Caco-2 (cell line): Measurements from ENCODE around the gene BRIP1. TPM values are rescaled to one million over a fixed set of nuclear protein-coding genes. Genes with fewer than 3 reads are reported as not detected.
A peak's percentile ranks its signal among the peaks of the same experiment; 100 is the strongest.
"Not testable (repeated sequence)": the region's sequence is repeated elsewhere in the genome, so short reads cannot be mapped to it uniquely, and the experiment has no call there.

Experiments used
- BruUV-seq: library from RNA; stranded (reverse); fragments of 400-500 nt; replicated peaks from 2 replicates; lab custom pipeline; 2021; lab: Mats Ljungman, UMichigan
- CTCF ChIA-PET: fragments of 300-600 bp; sonication (Branson Sonifier 250); formaldehyde crosslinking; loops from one replicate; lab custom pipeline; 2022; ENCODE audit warnings: antibody characterized with exemption; lab: Charles Lee
- POLR2A ChIA-PET: fragments of 300-600 bp; sonication (Branson Sonifier 250); formaldehyde crosslinking; loops from one replicate; lab custom pipeline; 2022; ENCODE audit warnings: antibody characterized with exemption; lab: Charles Lee
- DNase-seq, 2 experiments: peaks; one replicate each; pipeline versions ENCODE4 v3.0.0 to v3.0.0-alpha.2; 2020 to 2022
- H3K27me3 ChIP-seq: replicated peaks from 2 replicates; pipeline ENCODE4 v1.6.0; 2011; ENCODE audit warnings: low read length; ENCODE audit not compliant: control insufficient read depth, insufficient read depth
- H3K36me3 ChIP-seq: 2 replicates; pipeline ENCODE4 v1.5.1; 2011; ENCODE audit warnings: low read length; ENCODE audit not compliant: control insufficient read depth, insufficient read depth
- H3K4me1 ChIP-seq: fragments of 250-450 bp; sonication (Bioruptor Pico); 2 replicates; pipeline ENCODE4 v1.5.1; 2020; ENCODE audit warnings: mild to moderate bottlenecking
- H3K4me3 ChIP-seq: 2 replicates; pipeline ENCODE4 v1.5.1; 2011; ENCODE audit warnings: low read depth, mild to moderate bottlenecking, control low read depth, low read length
- H3K9me3 ChIP-seq: fragments of 250-450 bp; sonication (Bioruptor Pico); 2 replicates; pipeline ENCODE4 v1.5.1; 2020; ENCODE audit warnings: mild to moderate bottlenecking, moderate library complexity
- H3K27ac Mint-ChIP-seq: one replicate; pipeline ENCODE4 v1.8.0; 2022; ENCODE audit warnings: mixed read lengths; ENCODE audit not compliant: unreplicated experiment
- H3K27me3 Mint-ChIP-seq: one replicate; pipeline ENCODE4 v1.8.0; 2022; ENCODE audit warnings: mixed read lengths; ENCODE audit not compliant: insufficient read depth, unreplicated experiment
- H3K36me3 Mint-ChIP-seq: one replicate; pipeline ENCODE4 v1.8.0; 2022; ENCODE audit warnings: mild to moderate bottlenecking, mixed read lengths; ENCODE audit not compliant: insufficient read depth, unreplicated experiment
- H3K4me1 Mint-ChIP-seq: one replicate; pipeline ENCODE4 v1.8.0; 2022; ENCODE audit warnings: low read depth, mixed read lengths; ENCODE audit not compliant: unreplicated experiment
- H3K4me3 Mint-ChIP-seq: one replicate; pipeline ENCODE4 v1.8.0; 2022; ENCODE audit warnings: mild to moderate bottlenecking, moderate library complexity, mixed read lengths; ENCODE audit not compliant: unreplicated experiment
- H3K9me3 Mint-ChIP-seq: one replicate; pipeline ENCODE4 v1.8.0; 2022; ENCODE audit warnings: mixed read lengths; ENCODE audit not compliant: unreplicated experiment
- intact Hi-C: fragments of 100-400 bp; cut with micrococcal nuclease; formaldehyde crosslinking; loops from one replicate; pipeline ENCODE4 v1.10.0; 2022; ENCODE audit not compliant: unreplicated experiment
- total RNA-seq: library from RNA; stranded (reverse); gene quantifications from 2 replicates; pipeline ENCODE4 v1.2.3, GENCODE V29; 2022
- TF ChIP-seq, protein P1 (sequence below), 2 experiments: fragments of 200-600 bp in 1 of 2; IDR thresholded peaks; 1 replicate in 1 of 2; 2 replicates in 1 of 2; pipeline versions ENCODE4 v1.5.1 to v1.8.0; 2011 to 2022; ENCODE audit warnings: antibody characterized with exemption in 1 of 2, control low read depth in 1 of 2, inconsistent platforms in 1 of 2, low read depth in 1 of 2, low read length in 1 of 2, mild to moderate bottlenecking in 1 of 2, moderate library complexity in 1 of 2; ENCODE audit not compliant: insufficient read depth in 1 of 2, severe bottlenecking in 1 of 2, unreplicated experiment in 1 of 2

BRIP1 gene
- total RNA-seq, 1 experiment from 2014 or later = 18.3 TPM

DNA sequence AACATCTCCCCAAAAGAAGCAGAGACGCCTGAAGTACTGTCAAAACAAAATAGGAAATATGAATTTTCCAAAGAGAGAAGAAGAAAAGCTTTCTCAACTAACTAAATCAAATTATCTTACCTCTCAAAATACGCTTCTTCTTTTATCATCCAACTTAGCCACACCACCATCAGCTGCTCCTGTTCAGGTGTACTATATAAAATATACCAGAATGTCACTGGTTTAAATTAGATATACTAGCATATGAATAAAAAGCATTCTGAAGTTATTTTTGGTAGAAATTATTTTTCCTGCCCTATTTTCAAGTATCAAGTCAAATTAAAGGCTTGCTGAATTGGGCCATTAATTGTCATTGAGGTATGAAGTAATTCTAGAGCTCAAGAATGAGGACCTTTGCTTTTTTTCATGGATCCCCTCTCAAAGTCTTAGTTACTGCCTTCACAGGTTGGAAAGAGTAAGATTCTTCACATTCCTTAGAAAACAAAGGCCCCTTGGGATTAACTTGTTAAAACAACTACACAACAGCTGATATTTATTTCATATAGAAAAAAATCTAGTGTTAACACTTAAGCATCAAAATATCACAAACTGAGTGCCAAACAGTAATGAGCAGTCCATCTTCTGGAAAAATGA lies 34.3 kb upstream of the BRIP1 start:
- Histone ChIP-seq H3K4me3 (no peak overlapping the region), H3K36me3 (no peaks in the 10 kb centered on the region), H3K27me3 (no peaks in the 10 kb centered on the region), H3K4me1 (0 out of 2 replicates have a peak, but pooled peaks cover 3% of the 10 kb centered on the region), H3K9me3 (no peaks in the 10 kb centered on the region)
- H3K27me3 Mint-ChIP-seq = no peaks in the 10 kb centered on the region
- H3K9me3 Mint-ChIP-seq = no peaks in the 10 kb centered on the region
- no TSS peak for BruUV-seq
- CTCF ChIA-PET = interaction anchor here (1.5 kb wide), 1 partner anchor 212 kb away, joined by 4 read pairs; no protein-coding TSS in a partner anchor
- H3K4me3 Mint-ChIP-seq = no peak overlapping the region
- H3K27ac Mint-ChIP-seq = no peak overlapping the region
- H3K4me1 Mint-ChIP-seq = no peaks in the 10 kb centered on the region
- TF ChIP-seq, protein P1, sequence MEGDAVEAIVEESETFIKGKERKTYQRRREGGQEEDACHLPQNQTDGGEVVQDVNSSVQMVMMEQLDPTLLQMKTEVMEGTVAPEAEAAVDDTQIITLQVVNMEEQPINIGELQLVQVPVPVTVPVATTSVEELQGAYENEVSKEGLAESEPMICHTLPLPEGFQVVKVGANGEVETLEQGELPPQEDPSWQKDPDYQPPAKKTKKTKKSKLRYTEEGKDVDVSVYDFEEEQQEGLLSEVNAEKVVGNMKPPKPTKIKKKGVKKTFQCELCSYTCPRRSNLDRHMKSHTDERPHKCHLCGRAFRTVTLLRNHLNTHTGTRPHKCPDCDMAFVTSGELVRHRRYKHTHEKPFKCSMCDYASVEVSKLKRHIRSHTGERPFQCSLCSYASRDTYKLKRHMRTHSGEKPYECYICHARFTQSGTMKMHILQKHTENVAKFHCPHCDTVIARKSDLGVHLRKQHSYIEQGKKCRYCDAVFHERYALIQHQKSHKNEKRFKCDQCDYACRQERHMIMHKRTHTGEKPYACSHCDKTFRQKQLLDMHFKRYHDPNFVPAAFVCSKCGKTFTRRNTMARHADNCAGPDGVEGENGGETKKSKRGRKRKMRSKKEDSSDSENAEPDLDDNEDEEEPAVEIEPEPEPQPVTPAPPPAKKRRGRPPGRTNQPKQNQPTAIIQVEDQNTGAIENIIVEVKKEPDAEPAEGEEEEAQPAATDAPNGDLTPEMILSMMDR (IDR thresholded peaks at IDR 0.05; ENCODE audit: insufficient read depth in 1 of 2, low read depth in 1 of 2, low read length in 1 of 2, severe bottlenecking in 1 of 2, unreplicated experiment in 1 of 2) = no peak
- intact Hi-C loops = no loop called here
- H3K36me3 Mint-ChIP-seq = peaks cover 24% of the 10 kb centered on the region
- no peak for DNase-seq
- POLR2A ChIA-PET = interaction anchor here (0.6 kb wide), 1 partner anchor 34 kb away, joined by 4 read pairs; the partner anchor contains the start of gene BRIP1

DNA sequence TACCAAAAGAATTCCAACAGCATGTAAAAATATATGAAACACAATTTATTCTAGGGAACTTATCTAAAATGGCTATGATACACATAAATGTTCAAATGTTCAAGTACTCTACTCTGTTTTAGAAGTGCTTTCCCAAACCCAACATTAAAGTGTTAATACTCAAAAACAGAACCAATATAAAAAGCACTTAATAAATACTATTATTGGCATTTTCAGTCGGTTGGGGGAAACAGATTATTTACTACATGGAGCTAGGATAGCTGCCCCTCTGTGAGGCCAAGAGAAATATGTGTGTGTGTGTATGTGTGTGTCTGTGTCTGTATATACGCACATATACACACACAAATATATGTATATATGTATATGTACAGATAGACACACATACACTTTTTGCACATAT lies 32.1 kb upstream of the BRIP1 start:
- intact Hi-C loops = no loop called here
- Mint-ChIP-seq H3K4me1 (no peaks in the 10 kb centered on the region), H3K27ac (no peak overlapping the region), H3K27me3 (no peaks in the 10 kb centered on the region), H3K9me3 (no peaks in the 10 kb centered on the region), H3K4me3 (no peak overlapping the region), H3K36me3 (peaks cover 18% of the 10 kb centered on the region)
- TF ChIP-seq, protein P1 (IDR thresholded peaks at IDR 0.05; ENCODE audit: insufficient read depth in 1 of 2, low read depth in 1 of 2, low read length in 1 of 2, severe bottlenecking in 1 of 2, unreplicated experiment in 1 of 2) = no peak
- DNase-seq = no peak
- Histone ChIP-seq H3K9me3 (no peaks in the 10 kb centered on the region), H3K4me1 (0 out of 2 replicates have a peak, but pooled peaks cover 3% of the 10 kb centered on the region), H3K27me3 (no peaks in the 10 kb centered on the region), H3K4me3 (no peak overlapping the region), H3K36me3 (no peaks in the 10 kb centered on the region)
- ChIA-PET POLR2A (no interaction called here), CTCF (no interaction called here)
- no TSS peak for BruUV-seq

- H3K36me3 ChIP-seq, H3K4me1 Mint-ChIP-seq, H3K9me3 ChIP-seq, H3K4me3 ChIP-seq, H3K27me3 Mint-ChIP-seq, CTCF ChIA-PET, intact Hi-C loops, H3K4me1 ChIP-seq, H3K4me3 Mint-ChIP-seq, BruUV-seq, DNase-seq, POLR2A ChIA-PET, H3K9me3 Mint-ChIP-seq, H3K27me3 ChIP-seq, H3K27ac Mint-ChIP-seq: not testable (repeated sequence)
- peaks cover 12% of the 10 kb centered on the region for H3K36me3 Mint-ChIP-seq
These were observed 31.0 kb upstream of the BRIP1 start for GRCh38 chr17:61894310-61894709.

- H3K4me3 Mint-ChIP-seq, H3K27me3 Mint-ChIP-seq, POLR2A ChIA-PET, CTCF ChIA-PET, H3K9me3 Mint-ChIP-seq, H3K36me3 ChIP-seq, H3K27ac Mint-ChIP-seq, H3K4me3 ChIP-seq, H3K9me3 ChIP-seq, H3K27me3 ChIP-seq, intact Hi-C loops, BruUV-seq, H3K4me1 ChIP-seq, H3K4me1 Mint-ChIP-seq: not testable (repeated sequence)
- peak in 1 of 2 experiments; percentile 22 for DNase-seq
- peaks cover 37% of the 10 kb centered on the region for H3K36me3 Mint-ChIP-seq
These were observed 24.4 kb upstream of the BRIP1 start for GRCh38 chr17:61887733-61888132.

DNA sequence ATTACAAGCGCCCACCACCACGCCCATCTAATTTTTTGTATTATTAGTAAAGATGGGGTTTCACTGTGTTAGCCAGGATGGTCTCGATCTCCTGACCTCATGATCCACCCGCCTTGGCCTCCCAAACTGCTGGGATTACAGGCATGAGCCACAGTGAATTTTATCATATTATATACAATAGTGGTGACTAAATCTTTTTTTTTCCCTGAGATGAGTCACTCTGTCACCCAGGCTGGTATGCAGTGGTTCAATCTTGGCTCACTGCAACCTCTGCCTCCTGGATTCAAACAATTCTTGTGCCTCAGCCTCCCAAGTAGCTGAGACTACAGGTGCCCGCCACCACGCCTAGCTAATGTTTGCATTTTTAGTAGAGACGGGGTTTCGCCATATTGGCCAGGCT lies 22.5 kb upstream of the BRIP1 start:
- H3K4me3 ChIP-seq, H3K4me1 Mint-ChIP-seq, BruUV-seq, DNase-seq, POLR2A ChIA-PET, CTCF ChIA-PET, H3K27me3 Mint-ChIP-seq, H3K9me3 Mint-ChIP-seq, H3K27me3 ChIP-seq, H3K27ac Mint-ChIP-seq, H3K36me3 ChIP-seq, H3K4me1 ChIP-seq, H3K4me3 Mint-ChIP-seq, intact Hi-C loops, H3K9me3 ChIP-seq: not testable (repeated sequence)
- peaks cover 32% of the 10 kb centered on the region for H3K36me3 Mint-ChIP-seq
